Caco-2 (cell line): ENCODE data around the gene PDPN. TPM values are rescaled to one million over a fixed set of nuclear protein-coding genes. Genes with fewer than 3 reads are reported as not detected.

Experiments
- BruUV-seq: library from RNA; stranded (reverse); fragments of 400-500 nt; replicated peaks from 2 replicates; lab custom pipeline; 2021; lab: Mats Ljungman, UMichigan
- CTCF ChIA-PET: fragments of 300-600 bp; sonication (Branson Sonifier 250); formaldehyde crosslinking; loops from one replicate; lab custom pipeline; 2022; ENCODE audit warnings: antibody characterized with exemption; lab: Charles Lee
- POLR2A ChIA-PET: fragments of 300-600 bp; sonication (Branson Sonifier 250); formaldehyde crosslinking; loops from one replicate; lab custom pipeline; 2022; ENCODE audit warnings: antibody characterized with exemption; lab: Charles Lee
- DNase-seq, 2 experiments: peaks; one replicate each; pipeline versions ENCODE4 v3.0.0 to v3.0.0-alpha.2; 2020 to 2022
- H3K27me3 ChIP-seq: replicated peaks from 2 replicates; pipeline ENCODE4 v1.6.0; 2011; ENCODE audit warnings: low read length; ENCODE audit not compliant: control insufficient read depth, insufficient read depth
- H3K36me3 ChIP-seq: 2 replicates; pipeline ENCODE4 v1.5.1; 2011; ENCODE audit warnings: low read length; ENCODE audit not compliant: control insufficient read depth, insufficient read depth
- H3K4me1 ChIP-seq: fragments of 250-450 bp; sonication (Bioruptor Pico); 2 replicates; pipeline ENCODE4 v1.5.1; 2020; ENCODE audit warnings: mild to moderate bottlenecking
- H3K4me3 ChIP-seq: 2 replicates; pipeline ENCODE4 v1.5.1; 2011; ENCODE audit warnings: low read depth, mild to moderate bottlenecking, control low read depth, low read length
- H3K9me3 ChIP-seq: fragments of 250-450 bp; sonication (Bioruptor Pico); 2 replicates; pipeline ENCODE4 v1.5.1; 2020; ENCODE audit warnings: mild to moderate bottlenecking, moderate library complexity
- H3K27ac Mint-ChIP-seq: one replicate; pipeline ENCODE4 v1.8.0; 2022; ENCODE audit warnings: mixed read lengths; ENCODE audit not compliant: unreplicated experiment
- H3K27me3 Mint-ChIP-seq: one replicate; pipeline ENCODE4 v1.8.0; 2022; ENCODE audit warnings: mixed read lengths; ENCODE audit not compliant: insufficient read depth, unreplicated experiment
- H3K36me3 Mint-ChIP-seq: one replicate; pipeline ENCODE4 v1.8.0; 2022; ENCODE audit warnings: mild to moderate bottlenecking, mixed read lengths; ENCODE audit not compliant: insufficient read depth, unreplicated experiment
- H3K4me1 Mint-ChIP-seq: one replicate; pipeline ENCODE4 v1.8.0; 2022; ENCODE audit warnings: low read depth, mixed read lengths; ENCODE audit not compliant: unreplicated experiment
- H3K4me3 Mint-ChIP-seq: one replicate; pipeline ENCODE4 v1.8.0; 2022; ENCODE audit warnings: mild to moderate bottlenecking, moderate library complexity, mixed read lengths; ENCODE audit not compliant: unreplicated experiment
- H3K9me3 Mint-ChIP-seq: one replicate; pipeline ENCODE4 v1.8.0; 2022; ENCODE audit warnings: mixed read lengths; ENCODE audit not compliant: unreplicated experiment
- intact Hi-C: fragments of 100-400 bp; cut with micrococcal nuclease; formaldehyde crosslinking; loops from one replicate; pipeline ENCODE4 v1.10.0; 2022; ENCODE audit not compliant: unreplicated experiment
- total RNA-seq: library from RNA; stranded (reverse); gene quantifications from 2 replicates; pipeline ENCODE4 v1.2.3, GENCODE V29; 2022
- TF ChIP-seq, protein P1 (sequence below), 2 experiments: fragments of 200-600 bp in 1 of 2; IDR thresholded peaks; 1 replicate in 1 of 2; 2 replicates in 1 of 2; pipeline versions ENCODE4 v1.5.1 to v1.8.0; 2011 to 2022; ENCODE audit warnings: antibody characterized with exemption in 1 of 2, control low read depth in 1 of 2, inconsistent platforms in 1 of 2, low read depth in 1 of 2, low read length in 1 of 2, mild to moderate bottlenecking in 1 of 2, moderate library complexity in 1 of 2; ENCODE audit not compliant: insufficient read depth in 1 of 2, severe bottlenecking in 1 of 2, unreplicated experiment in 1 of 2

Gene PDPN
- total RNA-seq, 1 experiment from 2014 or later = not detected

DNA sequence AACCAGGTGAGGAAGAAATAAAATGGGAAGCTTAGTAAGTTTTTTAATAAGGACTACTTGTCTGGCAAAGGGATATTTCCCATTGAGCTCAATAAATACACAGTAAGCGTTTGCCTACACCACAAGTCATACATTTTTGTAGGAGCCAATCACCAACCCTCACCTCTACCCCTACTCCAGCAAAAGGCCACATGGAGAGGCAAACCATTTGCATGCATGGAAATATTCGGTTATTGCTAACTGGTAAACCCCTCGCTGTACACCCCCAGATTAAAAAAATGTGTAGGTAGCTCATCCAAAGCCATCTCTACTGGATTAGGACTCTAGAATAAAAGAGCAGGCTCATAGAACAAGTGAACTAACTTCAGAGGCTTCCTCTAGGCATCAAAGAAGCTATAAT is 21.1 kb downstream of the PDPN start:
- Mint-ChIP-seq H3K27me3 (no peaks in the 10 kb centered on the region), H3K9me3 (no peaks in the 10 kb centered on the region), H3K27ac (no peak overlapping the region), H3K4me3 (no peak overlapping the region), H3K36me3 (no peaks in the 10 kb centered on the region), H3K4me1 (peaks cover 4% of the 10 kb centered on the region)
- no TSS peak for BruUV-seq
- CTCF ChIA-PET = no interaction called here
- H3K4me3 ChIP-seq = no peak overlapping the region
- intact Hi-C loops = no loop called here
- no peak for DNase-seq
- POLR2A ChIA-PET = no interaction called here
- TF ChIP-seq, protein P1, sequence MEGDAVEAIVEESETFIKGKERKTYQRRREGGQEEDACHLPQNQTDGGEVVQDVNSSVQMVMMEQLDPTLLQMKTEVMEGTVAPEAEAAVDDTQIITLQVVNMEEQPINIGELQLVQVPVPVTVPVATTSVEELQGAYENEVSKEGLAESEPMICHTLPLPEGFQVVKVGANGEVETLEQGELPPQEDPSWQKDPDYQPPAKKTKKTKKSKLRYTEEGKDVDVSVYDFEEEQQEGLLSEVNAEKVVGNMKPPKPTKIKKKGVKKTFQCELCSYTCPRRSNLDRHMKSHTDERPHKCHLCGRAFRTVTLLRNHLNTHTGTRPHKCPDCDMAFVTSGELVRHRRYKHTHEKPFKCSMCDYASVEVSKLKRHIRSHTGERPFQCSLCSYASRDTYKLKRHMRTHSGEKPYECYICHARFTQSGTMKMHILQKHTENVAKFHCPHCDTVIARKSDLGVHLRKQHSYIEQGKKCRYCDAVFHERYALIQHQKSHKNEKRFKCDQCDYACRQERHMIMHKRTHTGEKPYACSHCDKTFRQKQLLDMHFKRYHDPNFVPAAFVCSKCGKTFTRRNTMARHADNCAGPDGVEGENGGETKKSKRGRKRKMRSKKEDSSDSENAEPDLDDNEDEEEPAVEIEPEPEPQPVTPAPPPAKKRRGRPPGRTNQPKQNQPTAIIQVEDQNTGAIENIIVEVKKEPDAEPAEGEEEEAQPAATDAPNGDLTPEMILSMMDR (IDR thresholded peaks at IDR 0.05; ENCODE audit: insufficient read depth in 1 of 2, low read depth in 1 of 2, low read length in 1 of 2, severe bottlenecking in 1 of 2, unreplicated experiment in 1 of 2) = no peak
- H3K9me3 ChIP-seq = no peaks in the 10 kb centered on the region
- H3K36me3 ChIP-seq = no peaks in the 10 kb centered on the region
- no peaks in the 10 kb centered on the region for H3K4me1 ChIP-seq
- H3K27me3 ChIP-seq = no peaks in the 10 kb centered on the region

DNA sequence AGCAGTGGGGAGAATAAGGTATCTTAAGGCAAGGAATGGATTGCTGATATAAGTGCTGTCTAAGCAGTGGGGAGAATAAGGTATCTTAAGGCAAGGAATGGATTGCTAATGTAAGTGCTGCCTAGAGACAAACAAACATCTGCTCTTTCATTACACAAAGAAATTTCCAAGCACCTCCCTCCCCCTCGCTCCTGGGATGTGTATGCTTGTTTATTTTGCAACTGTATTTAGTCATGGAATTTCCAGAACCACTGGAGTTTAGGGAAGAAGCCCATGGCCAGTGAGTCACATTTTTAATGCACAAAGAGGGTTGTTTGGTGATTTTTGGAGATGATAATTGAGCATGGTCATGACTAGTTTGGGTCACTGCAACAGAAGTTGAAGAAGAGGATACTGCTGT is 21.5 kb downstream of the PDPN start:
- Mint-ChIP-seq H3K9me3 (no peaks in the 10 kb centered on the region), H3K27me3 (no peaks in the 10 kb centered on the region), H3K4me3 (no peak overlapping the region), H3K27ac (no peak overlapping the region), H3K36me3 (no peaks in the 10 kb centered on the region), H3K4me1 (no peaks in the 10 kb centered on the region)
- Histone ChIP-seq H3K27me3 (no peaks in the 10 kb centered on the region), H3K36me3 (no peaks in the 10 kb centered on the region), H3K9me3 (no peaks in the 10 kb centered on the region), H3K4me3 (no peak overlapping the region), H3K4me1 (no peaks in the 10 kb centered on the region)
- ChIA-PET CTCF (no interaction called here), POLR2A (no interaction called here)
- intact Hi-C loops = no loop called here
- TF ChIP-seq, protein P1 (IDR thresholded peaks at IDR 0.05; ENCODE audit: insufficient read depth in 1 of 2, low read depth in 1 of 2, low read length in 1 of 2, severe bottlenecking in 1 of 2, unreplicated experiment in 1 of 2) = no peak
- BruUV-seq = no TSS peak
- DNase-seq = no peak

DNA sequence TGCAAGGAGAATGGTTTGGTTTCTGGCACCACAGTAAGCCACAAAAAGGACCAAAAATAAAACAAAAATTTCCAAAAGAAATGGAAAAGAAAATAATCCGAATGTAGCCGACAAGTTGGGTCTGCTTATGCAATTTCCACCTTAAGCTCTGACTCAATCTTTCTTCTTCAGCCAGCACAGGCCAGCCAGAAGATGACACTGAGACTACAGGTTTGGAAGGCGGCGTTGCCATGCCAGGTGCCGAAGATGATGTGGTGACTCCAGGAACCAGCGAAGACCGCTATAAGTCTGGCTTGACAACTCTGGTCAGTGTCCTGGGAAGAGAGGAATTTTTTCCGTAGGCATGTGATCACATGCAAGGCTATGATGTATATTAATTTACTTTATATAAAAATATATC is 23.4 kb downstream of the PDPN start:
- Mint-ChIP-seq H3K4me1 (no peaks in the 10 kb centered on the region), H3K36me3 (no peaks in the 10 kb centered on the region), H3K9me3 (no peaks in the 10 kb centered on the region), H3K27ac (no peak overlapping the region), H3K4me3 (no peak overlapping the region), H3K27me3 (no peaks in the 10 kb centered on the region)
- TF ChIP-seq, protein P1 (IDR thresholded peaks at IDR 0.05; ENCODE audit: insufficient read depth in 1 of 2, low read depth in 1 of 2, low read length in 1 of 2, severe bottlenecking in 1 of 2, unreplicated experiment in 1 of 2) = no peak
- H3K27me3 ChIP-seq = no peaks in the 10 kb centered on the region
- H3K4me1 ChIP-seq = no peaks in the 10 kb centered on the region
- H3K4me3 ChIP-seq = no peak overlapping the region
- H3K9me3 ChIP-seq = no peaks in the 10 kb centered on the region
- BruUV-seq = no TSS peak
- DNase-seq = no peak
- intact Hi-C loops = no loop called here
- no peaks in the 10 kb centered on the region for H3K36me3 ChIP-seq
- ChIA-PET CTCF (no interaction called here), POLR2A (no interaction called here)
